ENCODE measurements around the gene MICB. TPM values are rescaled to one million over a fixed set of nuclear protein-coding genes. Genes with fewer than 3 reads are reported as not detected.

MICB gene
- total RNA-seq, 2 donors from 2014 or later: 1.3 to 5.5 TPM

DNA sequence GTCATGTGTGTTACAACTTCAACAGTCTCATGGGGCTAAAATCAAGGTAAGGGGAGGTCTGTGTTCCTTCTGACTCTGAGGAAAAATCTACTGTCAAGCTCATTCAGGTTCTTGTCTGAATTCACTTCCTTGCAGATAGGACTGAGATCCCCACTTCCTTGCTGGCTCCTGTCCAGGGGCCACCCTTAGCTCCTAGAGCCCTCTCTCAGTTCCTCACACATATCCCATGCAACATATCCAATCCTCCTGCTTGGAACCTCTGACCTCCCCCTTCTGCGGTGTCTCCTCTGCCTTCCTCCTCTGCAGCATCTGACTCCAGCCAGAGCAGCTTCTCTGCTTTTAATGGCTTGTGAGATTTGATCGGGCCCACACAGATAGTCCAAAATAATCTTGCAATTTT lies 27.1 kb upstream of the MICB start:
- H3K9me3 ChIP-seq: no peaks in the 10 kb centered on the region
- no peaks in the 10 kb centered on the region for H3K4me1 ChIP-seq (replicated peaks)
- TF ChIP-seq, protein P1, sequence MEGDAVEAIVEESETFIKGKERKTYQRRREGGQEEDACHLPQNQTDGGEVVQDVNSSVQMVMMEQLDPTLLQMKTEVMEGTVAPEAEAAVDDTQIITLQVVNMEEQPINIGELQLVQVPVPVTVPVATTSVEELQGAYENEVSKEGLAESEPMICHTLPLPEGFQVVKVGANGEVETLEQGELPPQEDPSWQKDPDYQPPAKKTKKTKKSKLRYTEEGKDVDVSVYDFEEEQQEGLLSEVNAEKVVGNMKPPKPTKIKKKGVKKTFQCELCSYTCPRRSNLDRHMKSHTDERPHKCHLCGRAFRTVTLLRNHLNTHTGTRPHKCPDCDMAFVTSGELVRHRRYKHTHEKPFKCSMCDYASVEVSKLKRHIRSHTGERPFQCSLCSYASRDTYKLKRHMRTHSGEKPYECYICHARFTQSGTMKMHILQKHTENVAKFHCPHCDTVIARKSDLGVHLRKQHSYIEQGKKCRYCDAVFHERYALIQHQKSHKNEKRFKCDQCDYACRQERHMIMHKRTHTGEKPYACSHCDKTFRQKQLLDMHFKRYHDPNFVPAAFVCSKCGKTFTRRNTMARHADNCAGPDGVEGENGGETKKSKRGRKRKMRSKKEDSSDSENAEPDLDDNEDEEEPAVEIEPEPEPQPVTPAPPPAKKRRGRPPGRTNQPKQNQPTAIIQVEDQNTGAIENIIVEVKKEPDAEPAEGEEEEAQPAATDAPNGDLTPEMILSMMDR (IDR thresholded peaks at IDR 0.05): no peak
- TF ChIP-seq POLR2AphosphoS5 (IDR thresholded peaks at IDR 0.05) (no peak), POLR2A (IDR thresholded peaks at IDR 0.05) (no peak)
- intact Hi-C loops (cut with DNase I): no loop called here
- no peak overlapping the region for H3K4me3 ChIP-seq
- no peaks in the 10 kb centered on the region for H3K36me3 ChIP-seq
- H3K27ac ChIP-seq: no peak overlapping the region
- H3K27me3 ChIP-seq (replicated peaks; ENCODE audit: insufficient read depth): no peaks in the 10 kb centered on the region
- 89% methylated on average over 2 of the region's 2 CpGs for WGBS
- DNase-seq (ENCODE audit: low spot score): no peak

DNA sequence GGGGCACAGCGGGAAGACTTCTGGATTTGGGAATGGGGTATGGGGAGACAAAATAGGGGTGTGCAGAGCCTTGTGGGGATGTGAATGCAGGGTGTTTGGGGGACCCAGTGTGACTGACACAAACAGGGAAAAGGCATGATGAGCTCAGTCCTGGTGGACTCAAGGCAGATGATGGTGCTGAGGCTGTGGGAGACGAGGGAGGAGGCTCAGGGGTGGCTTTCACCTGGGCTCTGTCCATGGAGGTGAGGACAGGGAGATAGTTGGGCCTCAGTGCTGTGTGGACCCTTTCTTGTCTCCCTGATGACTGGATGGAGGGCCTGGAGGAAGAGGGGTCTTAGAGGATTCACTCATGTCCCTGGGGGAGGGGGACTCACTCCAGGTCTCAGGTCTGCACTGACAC lies 26.2 kb upstream of the MICB start:
- DNase-seq (ENCODE audit: low spot score): no peak
- Histone ChIP-seq H3K36me3 (no peaks in the 10 kb centered on the region), H3K27me3 (replicated peaks; ENCODE audit: insufficient read depth) (no peaks in the 10 kb centered on the region), H3K4me1 (replicated peaks) (no peaks in the 10 kb centered on the region), H3K27ac (no peak overlapping the region), H3K4me3 (no peak overlapping the region), H3K9me3 (no peaks in the 10 kb centered on the region)
- TF ChIP-seq, protein P1 (IDR thresholded peaks at IDR 0.05): no peak
- TF ChIP-seq POLR2A (IDR thresholded peaks at IDR 0.05) (no peak), POLR2AphosphoS5 (IDR thresholded peaks at IDR 0.05) (no peak)
- intact Hi-C loops (cut with DNase I): no loop called here
- WGBS: 92% methylated on average over 2 of the region's 2 CpGs

DNA sequence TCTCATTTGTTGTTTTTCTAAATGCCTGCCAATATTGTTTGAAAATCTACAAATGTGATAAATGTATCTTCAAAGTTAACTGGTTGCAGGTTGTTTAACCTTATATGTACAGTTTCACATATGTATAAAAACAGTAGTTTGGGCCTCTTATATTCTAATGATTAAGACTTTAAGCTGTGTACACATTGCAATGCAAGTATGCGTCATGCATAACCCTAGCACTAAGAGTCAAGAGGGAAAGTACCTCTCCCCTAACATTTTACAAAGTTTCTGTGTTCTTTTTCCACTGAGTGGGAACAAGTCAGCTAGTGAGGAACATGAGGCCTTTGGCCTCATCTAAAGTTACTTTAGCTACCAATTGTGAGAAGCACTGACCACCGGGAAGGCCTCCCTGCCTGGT lies 25.7 kb upstream of the MICB start:
- TF ChIP-seq POLR2AphosphoS5 (IDR thresholded peaks at IDR 0.05) (no peak), POLR2A (IDR thresholded peaks at IDR 0.05) (no peak)
- TF ChIP-seq, protein P1 (IDR thresholded peaks at IDR 0.05): no peak
- H3K4me1 ChIP-seq (replicated peaks): no peaks in the 10 kb centered on the region
- no peak for DNase-seq (ENCODE audit: low spot score)
- H3K27ac ChIP-seq: no peak overlapping the region
- WGBS: 61% methylated on average over 2 of the region's 2 CpGs
- intact Hi-C loops (cut with DNase I): no loop called here
- no peaks in the 10 kb centered on the region for H3K27me3 ChIP-seq (replicated peaks; ENCODE audit: insufficient read depth)
- no peaks in the 10 kb centered on the region for H3K36me3 ChIP-seq
- H3K9me3 ChIP-seq: no peaks in the 10 kb centered on the region
- H3K4me3 ChIP-seq: no peak overlapping the region

DNA sequence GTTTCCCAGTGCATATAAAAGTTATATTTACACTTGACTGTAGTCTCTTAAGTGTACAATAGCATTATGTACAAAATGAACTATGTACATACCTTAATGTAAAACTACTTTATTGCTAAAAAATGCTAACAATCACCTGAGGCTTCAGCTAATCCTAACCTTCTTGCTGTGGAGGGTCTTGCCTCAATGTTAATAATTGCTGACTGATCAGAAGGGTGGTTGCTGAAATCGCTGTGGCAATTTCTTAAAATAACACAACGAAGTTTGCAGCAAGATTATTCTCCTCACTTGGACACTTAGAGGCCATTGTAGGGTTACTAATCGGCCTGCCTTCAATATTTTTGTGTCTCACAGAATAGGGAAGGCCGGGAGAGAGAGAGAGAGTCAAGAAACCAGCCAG lies 24.7 kb upstream of the MICB start:
- no peaks in the 10 kb centered on the region for H3K27me3 ChIP-seq (replicated peaks; ENCODE audit: insufficient read depth)
- WGBS: 76% methylated on average over 4 of the region's 4 CpGs
- no peak for TF ChIP-seq POLR2AphosphoS5 (IDR thresholded peaks at IDR 0.05)
- TF ChIP-seq, protein P1 (IDR thresholded peaks at IDR 0.05): no peak
- no peaks in the 10 kb centered on the region for H3K36me3 ChIP-seq
- no peak for DNase-seq (ENCODE audit: low spot score)
- no peaks in the 10 kb centered on the region for H3K4me1 ChIP-seq (replicated peaks)
- no peaks in the 10 kb centered on the region for H3K9me3 ChIP-seq
- H3K27ac ChIP-seq: no peak overlapping the region
- intact Hi-C loops (cut with DNase I): no loop called here
- no peak overlapping the region for H3K4me3 ChIP-seq

DNA sequence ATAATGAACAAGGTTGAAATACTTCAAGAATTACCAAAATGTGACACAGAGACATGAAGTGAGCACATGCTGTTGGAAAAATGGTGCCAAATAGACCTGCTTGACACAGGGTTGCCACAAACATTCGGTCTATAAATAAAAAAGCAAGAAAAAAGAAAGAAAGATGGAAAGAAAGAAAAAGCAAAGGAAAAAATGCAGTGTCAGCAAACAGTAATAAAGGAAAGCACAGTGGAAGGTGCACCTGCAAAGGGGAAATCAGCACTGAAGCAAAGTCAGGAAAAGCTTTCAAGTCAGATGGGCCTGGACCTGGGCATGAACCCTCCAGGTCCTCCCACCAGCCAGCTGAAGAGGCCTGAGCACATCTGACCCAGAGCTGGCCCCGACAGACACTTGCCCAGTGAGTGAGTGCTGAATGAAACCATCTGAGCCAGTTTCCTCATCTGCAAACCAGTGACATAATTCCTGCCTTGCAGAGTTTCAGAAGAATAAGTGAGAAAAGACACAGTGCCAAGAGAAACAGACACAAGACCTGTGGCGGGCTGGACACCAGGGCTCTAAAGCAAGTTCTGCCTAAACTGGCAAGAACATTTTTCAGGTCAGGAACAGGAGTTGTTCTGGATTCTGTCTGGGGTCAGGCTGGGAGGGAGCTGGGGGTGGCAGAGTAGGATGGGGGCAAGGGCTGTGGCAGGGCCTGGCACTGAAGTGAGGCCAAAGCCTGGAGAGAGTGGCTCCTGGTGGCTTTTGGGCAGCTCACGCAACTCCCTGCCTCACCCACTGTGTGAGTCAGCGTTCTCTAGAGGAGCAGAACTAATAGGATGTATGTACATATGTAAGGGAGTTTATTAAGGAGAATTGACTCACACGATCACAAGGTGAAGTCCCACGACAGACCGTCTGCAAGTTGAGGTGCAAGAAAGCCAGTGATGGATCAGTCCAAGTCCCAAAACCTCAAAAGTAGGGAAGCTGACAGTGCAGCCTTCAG lies 23.9 kb upstream of the MICB start:
- intact Hi-C loops (cut with DNase I): no loop called here
- TF ChIP-seq POLR2A (IDR thresholded peaks at IDR 0.05) (no peak), POLR2AphosphoS5 (IDR thresholded peaks at IDR 0.05) (no peak)
- TF ChIP-seq, protein P1 (IDR thresholded peaks at IDR 0.05): no peak
- H3K36me3 ChIP-seq: no peaks in the 10 kb centered on the region
- H3K4me1 ChIP-seq (replicated peaks): no peaks in the 10 kb centered on the region
- WGBS: 81% methylated on average over 8 of the region's 8 CpGs
- no peaks in the 10 kb centered on the region for H3K27me3 ChIP-seq (replicated peaks; ENCODE audit: insufficient read depth)
- H3K4me3 ChIP-seq: no peak overlapping the region
- DNase-seq (ENCODE audit: low spot score): no peak
- no peaks in the 10 kb centered on the region for H3K9me3 ChIP-seq
- no peak overlapping the region for H3K27ac ChIP-seq
